ENCODE measurements around the gene TIRAP. TPM values are rescaled to one million over a fixed set of nuclear protein-coding genes. Genes with fewer than 3 reads are reported as not detected.

The TIRAP gene
- total RNA-seq, 1 donor from 2014 or later = 2.3 TPM

GRCh38 chr11:126281666-126282175, 1.2 kb upstream of the TIRAP start:
- DNase-seq (ENCODE audit: low read depth) = no peak
- H3K4me3 ChIP-seq (ENCODE audit: low read depth, low read length) = no peak overlapping the region
- TF ChIP-seq, protein P1, sequence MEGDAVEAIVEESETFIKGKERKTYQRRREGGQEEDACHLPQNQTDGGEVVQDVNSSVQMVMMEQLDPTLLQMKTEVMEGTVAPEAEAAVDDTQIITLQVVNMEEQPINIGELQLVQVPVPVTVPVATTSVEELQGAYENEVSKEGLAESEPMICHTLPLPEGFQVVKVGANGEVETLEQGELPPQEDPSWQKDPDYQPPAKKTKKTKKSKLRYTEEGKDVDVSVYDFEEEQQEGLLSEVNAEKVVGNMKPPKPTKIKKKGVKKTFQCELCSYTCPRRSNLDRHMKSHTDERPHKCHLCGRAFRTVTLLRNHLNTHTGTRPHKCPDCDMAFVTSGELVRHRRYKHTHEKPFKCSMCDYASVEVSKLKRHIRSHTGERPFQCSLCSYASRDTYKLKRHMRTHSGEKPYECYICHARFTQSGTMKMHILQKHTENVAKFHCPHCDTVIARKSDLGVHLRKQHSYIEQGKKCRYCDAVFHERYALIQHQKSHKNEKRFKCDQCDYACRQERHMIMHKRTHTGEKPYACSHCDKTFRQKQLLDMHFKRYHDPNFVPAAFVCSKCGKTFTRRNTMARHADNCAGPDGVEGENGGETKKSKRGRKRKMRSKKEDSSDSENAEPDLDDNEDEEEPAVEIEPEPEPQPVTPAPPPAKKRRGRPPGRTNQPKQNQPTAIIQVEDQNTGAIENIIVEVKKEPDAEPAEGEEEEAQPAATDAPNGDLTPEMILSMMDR (conservative IDR thresholded peaks at IDR 0.05; ENCODE audit: low read depth, low read length) = no peak

DNA sequence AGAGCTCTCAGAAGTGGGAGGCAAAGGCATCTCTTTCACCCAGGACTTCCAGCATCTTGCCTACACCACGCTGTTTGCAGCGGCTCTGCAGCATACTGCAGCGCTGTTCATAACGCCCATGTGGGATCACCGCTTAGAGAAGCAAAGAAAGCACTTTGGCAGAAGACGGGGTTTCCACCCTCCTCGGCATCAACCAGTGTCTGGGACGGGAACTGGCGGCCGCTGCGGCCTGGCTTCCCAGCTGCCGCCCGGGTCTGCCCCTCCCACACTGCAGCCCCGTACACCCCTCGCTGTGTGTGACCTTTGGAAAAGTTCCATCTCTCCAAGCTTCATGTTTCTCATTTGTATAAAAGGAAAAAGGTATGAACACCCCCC, 545 bp upstream of the TIRAP start:
- DNase-seq (ENCODE audit: low read depth) = no peak
- peak overlapping the region; percentile 75 for H3K4me3 ChIP-seq (ENCODE audit: low read depth, low read length)
- TF ChIP-seq, protein P1 (conservative IDR thresholded peaks at IDR 0.05; ENCODE audit: low read depth, low read length) = no peak

DNA sequence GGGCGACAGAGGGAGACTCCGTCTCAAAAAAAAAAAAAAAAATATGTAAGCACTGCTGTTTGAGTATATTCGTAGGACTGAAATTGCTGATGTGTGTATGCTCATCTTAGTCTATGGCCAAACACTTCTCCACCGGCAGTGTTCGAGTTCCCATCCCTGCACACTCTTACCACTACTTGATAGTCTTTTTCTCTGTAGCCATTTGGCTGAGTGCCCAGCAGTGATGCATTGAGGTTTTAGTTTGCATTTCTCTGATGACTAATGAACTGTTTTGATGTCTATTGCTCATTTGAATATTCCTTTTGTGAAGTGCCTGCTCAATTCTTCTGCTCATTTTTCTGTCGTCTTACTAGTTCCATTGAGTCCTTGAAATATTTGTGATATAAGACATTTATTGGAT, 1.9 kb downstream of the TIRAP start:
- peak; percentile 67 for DNase-seq (ENCODE audit: low read depth)
- H3K4me3 ChIP-seq (ENCODE audit: low read depth, low read length) = no peak overlapping the region
- TF ChIP-seq, protein P1 (conservative IDR thresholded peaks at IDR 0.05; ENCODE audit: low read depth, low read length) = no peak

GRCh38 chr11:126288237-126288636, 5.3 kb downstream of the TIRAP start:
- no peak for DNase-seq (ENCODE audit: low read depth)
- TF ChIP-seq, protein P1 (conservative IDR thresholded peaks at IDR 0.05; ENCODE audit: low read depth, low read length) = no peak
- no peak overlapping the region for H3K4me3 ChIP-seq (ENCODE audit: low read depth, low read length)

GRCh38 chr11:126290887-126291286, 8.0 kb downstream of the TIRAP start:
- no peak for DNase-seq (ENCODE audit: low read depth)
- TF ChIP-seq, protein P1 (conservative IDR thresholded peaks at IDR 0.05; ENCODE audit: low read depth, low read length) = no peak
- H3K4me3 ChIP-seq (ENCODE audit: low read depth, low read length) = no peak overlapping the region

- DNase-seq (ENCODE audit: low read depth) = no peak
- no peak overlapping the region for H3K4me3 ChIP-seq (ENCODE audit: low read depth, low read length)
- TF ChIP-seq, protein P1 (conservative IDR thresholded peaks at IDR 0.05; ENCODE audit: low read depth, low read length) = no peak
These were observed 10.8 kb downstream of the TIRAP start for GRCh38 chr11:126293726-126294125.

DNA sequence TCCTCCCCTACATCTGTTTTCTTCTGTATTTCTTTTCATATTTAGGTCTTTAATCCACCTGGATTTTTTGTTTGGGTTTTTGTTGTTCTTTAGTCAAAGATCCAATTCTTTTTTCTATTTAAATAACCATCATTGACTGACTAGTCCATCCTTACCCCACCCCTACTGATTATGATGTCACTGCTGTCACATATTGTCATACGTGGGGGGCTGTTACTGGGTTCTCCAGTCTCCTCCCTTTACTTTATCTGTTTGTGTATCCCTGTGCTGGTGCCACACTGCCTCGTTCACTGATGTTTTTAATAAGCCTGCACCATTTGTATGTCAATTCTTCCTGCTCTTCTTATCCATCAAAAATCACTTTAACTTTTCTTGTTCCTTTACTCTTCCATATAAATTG, 14.1 kb downstream of the TIRAP start:
- no peak for DNase-seq (ENCODE audit: low read depth)
- TF ChIP-seq, protein P1 (conservative IDR thresholded peaks at IDR 0.05; ENCODE audit: low read depth, low read length) = no peak
- no peak overlapping the region for H3K4me3 ChIP-seq (ENCODE audit: low read depth, low read length)

Measured in epithelial cell of proximal tubule (primary cell).